HCT116 (cell line): ENCODE results near the gene EFCAB8. TPM values are rescaled to one million over a fixed set of nuclear protein-coding genes. Genes with fewer than 3 reads are reported as not detected.

ENCODE experiments used
- ATAC-seq: fragments of 200-7000 bp; cut with Tn5 transposase; 2 replicates; pipeline ENCODE4 v1.9.1; 2020; ENCODE audit warnings: mild to moderate bottlenecking, moderate library complexity
- BruUV-seq: library from RNA; stranded (reverse); fragments of 400-500 nt; replicated peaks from 2 replicates; lab custom pipeline; 2021; lab: Mats Ljungman, UMichigan
- CTCF ChIA-PET: fragments of 300-600 bp; sonication (Branson Sonifier 250); formaldehyde crosslinking; loops from one replicate; lab custom pipeline; 2021; ENCODE audit warnings: antibody characterized with exemption; lab: Charles Lee
- POLR2A ChIA-PET: fragments of 300-600, 350-600 bp; sonication (Branson Sonifier 250); formaldehyde crosslinking; loops from one replicate; lab custom pipeline; 2021; ENCODE audit warnings: antibody characterized with exemption; lab: Charles Lee
- RAD21 ChIA-PET, 2 experiments: fragments of 300-600 bp; sonication (Branson Sonifier 250); formaldehyde crosslinking; loops; one replicate each; lab custom pipeline; 2023; ENCODE audit warnings: low total read pairs in 2 of 2; ENCODE audit not compliant: uncharacterized antibody in 2 of 2, unreplicated experiment in 2 of 2, low non-redundant PET in 1 of 2; lab: Charles Lee
- DNase-seq: peaks from one replicate; pipeline ENCODE4 v3.0.0-alpha.2; 2010; ENCODE audit warnings: low read depth, low spot score
- H2AFZ ChIP-seq: fragments of 200-600 bp; shearing (Covaris generic), sonication (generic); 2 replicates; pipeline ENCODE4 v1.6.1; 2017; ENCODE audit warnings: low read depth, mixed run types, mixed read lengths, antibody characterized with exemption, low read length; ENCODE audit not compliant: poor library complexity, severe bottlenecking
- H3K27ac ChIP-seq: 2 replicates; pipeline ENCODE4 v1.5.1; 2012; ENCODE audit warnings: low read depth, low read length
- H3K27me3 ChIP-seq: fragments of 200-600 bp; sonication (generic); 2 replicates; pipeline ENCODE4 v1.6.1; 2016; ENCODE audit warnings: mixed run types, low read length, mixed read lengths; ENCODE audit not compliant: insufficient read depth
- H3K36me3 ChIP-seq, 2 experiments: fragments of 200-500 bp in 1 of 2; fragments of 200-600 bp in 1 of 2; sonication (Bioruptor generic) in 1 of 2; sonication (generic) in 1 of 2; 2 replicates each; pipeline versions ENCODE4 v1.5.1 to v1.6.1; 2014 to 2016; ENCODE audit warnings: low read length in 2 of 2, inconsistent platforms in 1 of 2, mixed read lengths in 1 of 2, mixed run types in 1 of 2; ENCODE audit not compliant: insufficient read depth in 2 of 2, control insufficient read depth in 1 of 2
- H3K4me1 ChIP-seq, 2 experiments: fragments of 200-600 bp in 1 of 2; sonication (generic) in 1 of 2; 2 replicates each; pipeline versions ENCODE4 v1.5.1 to v1.6.1; 2012 to 2017; ENCODE audit warnings: low read length in 2 of 2, inconsistent platforms in 1 of 2, mild to moderate bottlenecking in 1 of 2, mixed read lengths in 1 of 2, mixed run types in 1 of 2, moderate library complexity in 1 of 2; ENCODE audit not compliant: insufficient read depth in 2 of 2, control insufficient read depth in 1 of 2
- H3K4me2 ChIP-seq: fragments of 200-600 bp; sonication (generic); 2 replicates; pipeline ENCODE4 v1.6.1; 2017; ENCODE audit warnings: mixed run types, low read length, mixed read lengths
- H3K4me3 ChIP-seq, 2 experiments: fragments of 200-600 bp in 1 of 2; sonication (generic) in 1 of 2; replicated peaks in 1 of 2; 2 replicates each; pipeline ENCODE4 v1.5.1; 2011 to 2016; ENCODE audit warnings: low read length in 2 of 2, control low read depth in 1 of 2, low read depth in 1 of 2, mild to moderate bottlenecking in 1 of 2, mixed read lengths in 1 of 2, mixed run types in 1 of 2
- H3K79me2 ChIP-seq: fragments of 200-600 bp; sonication (generic); 2 replicates; pipeline ENCODE4 v1.6.1; 2017; ENCODE audit warnings: mild to moderate bottlenecking, mixed run types, low read length, moderate library complexity, mixed read lengths; ENCODE audit not compliant: insufficient read depth
- H3K9ac ChIP-seq: fragments of 200-600 bp; sonication (generic); 2 replicates; pipeline ENCODE4 v1.6.1; 2016; ENCODE audit warnings: low read length, mixed read lengths
- H3K9me2 ChIP-seq: fragments of 200-600 bp; sonication (generic), shearing (Covaris generic); 2 replicates; pipeline ENCODE4 v1.6.1; 2017; ENCODE audit warnings: mixed run types, mild to moderate bottlenecking, moderate library complexity; ENCODE audit not compliant: insufficient read depth
- H3K9me3 ChIP-seq, 2 experiments: fragments of 200-500 bp in 1 of 2; fragments of 200-600 bp in 1 of 2; sonication (Bioruptor generic) in 1 of 2; sonication (generic) in 1 of 2; 2 replicates each; pipeline ENCODE4 v1.6.1; 2014 to 2017; ENCODE audit warnings: low read length in 2 of 2, mixed read lengths in 2 of 2, inconsistent platforms in 1 of 2, low read depth in 1 of 2, mild to moderate bottlenecking in 1 of 2, mixed run types in 1 of 2, moderate library complexity in 1 of 2; ENCODE audit not compliant: control insufficient read depth in 1 of 2, insufficient read depth in 1 of 2
- H4K20me1 ChIP-seq: fragments of 200-600 bp; sonication (generic), shearing (Covaris generic); 2 replicates; pipeline ENCODE4 v1.6.1; 2017; ENCODE audit warnings: mixed run types, mild to moderate bottlenecking, moderate library complexity; ENCODE audit not compliant: insufficient read depth
- ATF3 ChIP-seq: IDR thresholded peaks from 2 replicates; pipeline ENCODE4 v1.6.1; 2012
- CBX3 ChIP-seq: IDR thresholded peaks from 2 replicates; pipeline ENCODE4 v1.6.1; 2012; ENCODE audit warnings: low read depth
- CEBPB ChIP-seq: IDR thresholded peaks from 2 replicates; pipeline ENCODE4 v1.6.1; 2012; ENCODE audit warnings: low read depth
- CTCF ChIP-seq, 3 experiments: fragments of 200-600 bp in 1 of 3; sonication (generic) in 1 of 3; IDR thresholded peaks in 2 of 3; conservative IDR thresholded peaks in 1 of 3; 2 replicates each; pipeline ENCODE4 v1.5.1; 2012 to 2017; ENCODE audit warnings: low read depth in 2 of 3, low read length in 2 of 3, antibody characterized with exemption in 1 of 3, borderline replicate concordance in 1 of 3, control low read depth in 1 of 3, mild to moderate bottlenecking in 1 of 3, mixed read lengths in 1 of 3, mixed run types in 1 of 3, moderate library complexity in 1 of 3; ENCODE audit not compliant: insufficient read depth in 1 of 3
- EGR1 ChIP-seq: IDR thresholded peaks from 2 replicates; pipeline ENCODE4 v1.6.1; 2012; ENCODE audit warnings: low read depth
- ELF1 ChIP-seq: IDR thresholded peaks from 2 replicates; pipeline ENCODE4 v1.6.1; 2012; ENCODE audit warnings: low read depth, borderline replicate concordance
- EZH2 ChIP-seq: fragments of 200-600 bp; sonication (generic); IDR thresholded peaks from 2 replicates; pipeline ENCODE4 v1.6.1; 2017; ENCODE audit warnings: antibody characterized with exemption, mixed run types
- EZH2phosphoT487 ChIP-seq: fragments of 200-600 bp; IDR thresholded peaks from 2 replicates; pipeline ENCODE4 v1.6.1; 2018; ENCODE audit warnings: antibody characterized with exemption, borderline replicate concordance
- POLR2A ChIP-seq: IDR thresholded peaks from 2 replicates; pipeline ENCODE4 v1.7.0; 2011; ENCODE audit warnings: borderline replicate concordance; ENCODE audit not compliant: insufficient read depth, insufficient read length; ENCODE audit errors: extremely low read depth
- RAD21 ChIP-seq: IDR thresholded peaks from 2 replicates; pipeline ENCODE4 v1.6.1; 2012; ENCODE audit warnings: low read depth, mild to moderate bottlenecking
- SIN3A ChIP-seq: IDR thresholded peaks from 2 replicates; pipeline ENCODE4 v1.6.1; 2012; ENCODE audit warnings: low read depth
- SRF ChIP-seq: IDR thresholded peaks from 2 replicates; pipeline ENCODE4 v1.6.1; 2012; ENCODE audit warnings: low read depth
- TCF7L2 ChIP-seq: IDR thresholded peaks from 2 replicates; pipeline ENCODE4 v1.7.0; 2011; ENCODE audit warnings: borderline replicate concordance, inconsistent platforms; ENCODE audit not compliant: insufficient read depth, insufficient read length; ENCODE audit errors: extremely low read depth
- YY1 ChIP-seq: IDR thresholded peaks from 2 replicates; pipeline ENCODE4 v1.6.1; 2011; ENCODE audit warnings: low read length, low read depth, moderate library complexity, mild to moderate bottlenecking; ENCODE audit not compliant: insufficient replicate concordance; ENCODE audit errors: extremely low read depth
- ZFX ChIP-seq: fragments of 450-650 bp; IDR thresholded peaks from 2 replicates; pipeline ENCODE4 v1.6.1; 2017
- intact Hi-C: fragments of 100-400 bp; cut with micrococcal nuclease; formaldehyde crosslinking; loops from 2 replicates; pipeline ENCODE4 v1.10.0; 2022
- total RNA-seq: library from RNA; stranded (reverse); gene quantifications from one replicate; pipeline ENCODE4 v1.2.1, GENCODE V29; 2021; ENCODE audit not compliant: unreplicated experiment

Gene EFCAB8
- total RNA-seq, 1 experiment from 2014 or later: 0.42 TPM

GRCh38 chr20:32924781-32925180, 66.1 kb downstream of the EFCAB8 start:
- Histone ChIP-seq H3K4me3 (no peak overlapping the region), H2AFZ (no peak overlapping the region), H3K27ac (no peak overlapping the region), H3K4me2 (no peak overlapping the region), H4K20me1 (no peaks in the 10 kb centered on the region), H3K79me2 (no peaks in the 10 kb centered on the region), H3K9ac (no peak overlapping the region), H3K9me3 (no peaks in the 10 kb centered on the region), H3K36me3 (no peaks in the 10 kb centered on the region), H3K9me2 (no peaks in the 10 kb centered on the region), H3K4me1 (no peaks in the 10 kb centered on the region), H3K27me3 (no peaks in the 10 kb centered on the region)
- DNase-seq (no peak), ATAC-seq (no peak)
- intact Hi-C loops: no loop called here
- no TSS peak for BruUV-seq
- CTCF ChIA-PET: no interaction called here
- TF ChIP-seq POLR2A: no peak
- TF ChIP-seq ZFX: no peak
- no peak for TF ChIP-seq SIN3A
- no peak for TF ChIP-seq YY1
- TF ChIP-seq EZH2: no peak
- no peak for TF ChIP-seq TCF7L2
- TF ChIP-seq ATF3: no peak
- TF ChIP-seq CEBPB: no peak
- RAD21 ChIA-PET: no interaction called here
- POLR2A ChIA-PET: no interaction called here

DNA sequence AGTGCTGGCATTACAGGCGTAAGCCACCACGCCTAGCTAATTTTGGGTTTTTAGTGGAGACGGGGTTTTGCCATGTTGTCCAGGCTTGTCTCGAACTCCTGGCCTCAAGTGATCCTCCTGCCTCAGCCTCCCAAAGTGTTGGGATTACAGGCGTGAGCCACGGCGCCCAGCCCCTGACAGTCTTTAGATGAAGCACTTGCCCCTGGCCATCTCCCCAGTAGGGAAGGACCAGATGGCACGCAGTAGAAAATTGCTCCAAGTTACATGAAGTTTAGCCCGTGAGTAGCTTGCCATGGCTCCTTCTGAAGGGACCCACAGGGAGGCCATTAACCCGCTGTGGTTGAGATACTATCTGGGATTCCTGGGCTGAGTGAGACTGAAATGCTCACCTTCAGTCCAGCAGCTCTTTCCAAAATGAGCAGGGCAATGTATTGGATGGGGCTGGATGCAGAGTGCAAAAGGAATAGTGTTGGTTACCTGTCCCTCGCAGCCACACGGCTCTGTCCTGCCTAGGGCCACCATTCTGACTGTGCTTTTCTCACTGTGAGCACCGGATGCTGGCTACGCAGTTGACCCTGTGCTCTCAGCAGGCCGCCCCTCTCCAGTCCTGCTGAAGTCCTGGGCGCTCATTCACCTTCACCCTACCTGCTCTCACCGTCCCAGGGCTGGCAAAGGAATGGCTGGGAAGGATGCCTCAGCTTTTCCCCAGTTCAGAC, 66.9 kb downstream of the EFCAB8 start:
- H3K4me3 ChIP-seq: no peak overlapping the region
- no peak for TF ChIP-seq POLR2A
- no peak for TF ChIP-seq CTCF (IDR thresholded peaks at IDR 0.05 in 2 of 3, conservative IDR thresholded peaks at IDR 0.05 in 1 of 3; ENCODE audit: borderline replicate concordance in 1 of 3, insufficient read depth in 1 of 3, low read depth in 2 of 3, low read length in 2 of 3)
- TF ChIP-seq SRF: no peak
- TF ChIP-seq CBX3: no peak
- no peak for TF ChIP-seq RAD21
- no peak for TF ChIP-seq EZH2phosphoT487
- TF ChIP-seq TCF7L2: no peak
- TF ChIP-seq EGR1: no peak
- no peak for TF ChIP-seq SIN3A
- no peak for TF ChIP-seq ELF1
- H3K4me2 ChIP-seq: no peak overlapping the region
- no peak overlapping the region for H2AFZ ChIP-seq
- DNase-seq (no peak), ATAC-seq (no peak)
- intact Hi-C loops: no loop called here
- H3K79me2 ChIP-seq: no peaks in the 10 kb centered on the region
- ChIA-PET POLR2A (no interaction called here), CTCF (no interaction called here), RAD21 (no interaction called here)
- H3K9me3 ChIP-seq: no peaks in the 10 kb centered on the region
- H3K9me2 ChIP-seq: no peaks in the 10 kb centered on the region
- H3K27ac ChIP-seq: no peak overlapping the region
- H4K20me1 ChIP-seq: no peaks in the 10 kb centered on the region
- no peaks in the 10 kb centered on the region for H3K36me3 ChIP-seq
- no peaks in the 10 kb centered on the region for H3K27me3 ChIP-seq
- H3K9ac ChIP-seq: no peak overlapping the region
- BruUV-seq: no TSS peak
- no peaks in the 10 kb centered on the region for H3K4me1 ChIP-seq
